Astrocyte (in vitro differentiated cells and primary cell): Measurements from ENCODE around the gene VSTM2L.
"Not testable (repeated sequence)": the region's sequence is repeated elsewhere in the genome, so short reads cannot be mapped to it uniquely, and the experiment has no call there.

ENCODE experiments used
- CTCF ChIP-seq: IDR thresholded peaks from 2 replicates; pipeline ENCODE4 v1.5.1; 2011; ENCODE audit warnings: low read depth, mild to moderate bottlenecking, inconsistent platforms, low read length, moderate library complexity; ENCODE audit not compliant: insufficient read depth
- EZH2 ChIP-seq: IDR thresholded peaks from 2 replicates; pipeline ENCODE4 v1.6.1; 2012; ENCODE audit warnings: mild to moderate bottlenecking, low read length, inconsistent platforms; ENCODE audit not compliant: insufficient read depth

GRCh38 chr20:37963483-37963882 is 60.6 kb downstream of the VSTM2L start:
- not testable (repeated sequence) for TF ChIP-seq CTCF, EZH2
